GM23338 (cell line): ENCODE data around the gene SPNS1.

ENCODE experiments used
- CTCF ChIP-seq, 2 experiments: fragments of 200-600 bp in 1 of 2; sonication (generic) in 1 of 2; conservative IDR thresholded peaks; 2 replicates each; pipeline versions ENCODE4 v1.5.1 to v1.6.1; 2016 to 2017; ENCODE audit warnings: antibody characterized with exemption in 2 of 2, low read depth in 2 of 2, mild to moderate bottlenecking in 2 of 2, moderate library complexity in 1 of 2
- ETS1 ChIP-seq: IDR thresholded peaks from 2 replicates; pipeline ENCODE4 v1.6.1; 2016; ENCODE audit warnings: antibody characterized with exemption
- JUNB ChIP-seq: IDR thresholded peaks from one replicate; pipeline ENCODE4 v1.6.1; 2016; ENCODE audit warnings: antibody characterized with exemption; ENCODE audit not compliant: unreplicated experiment

GRCh38 chr16:28974437-28975157 is at the start of gene SPNS1:
- 0 out of 4 replicates have a peak, but pooled peaks of 1 of the 2 experiments have one; percentile 3 for TF ChIP-seq CTCF (conservative IDR thresholded peaks at IDR 0.05; ENCODE audit: low read depth in 2 of 2)
- peak; percentile 73 for TF ChIP-seq ETS1
- TF ChIP-seq JUNB = no peak
